GM18907 (cell line): ENCODE results near the gene METTL27.
"Not testable (repeated sequence)": the region's sequence is repeated elsewhere in the genome, so short reads cannot be mapped to it uniquely, and the experiment has no call there.

Experiments used
- ATAC-seq: cut with Tn5 transposase; IDR thresholded peaks from one replicate; pipeline ENCODE4 v1.9.1; 2021; ENCODE audit warnings: mild to moderate bottlenecking, moderate library complexity; ENCODE audit not compliant: unreplicated experiment

Gene METTL27

GRCh38 chr7:73842067-73842976 lies at the start of gene METTL27:
TSS of gene METTL27 (minus strand) at chr7:73842516. CDS start at chr7:73842140, 376 bp downstream.
- peak; percentile 94 for ATAC-seq

GRCh38 chr7:73891178-73891885 lies 49.0 kb upstream of the METTL27 start:
- ATAC-seq: no peak

GRCh38 chr7:73890555-73891147 lies 48.3 kb upstream of the METTL27 start:
- no peak for ATAC-seq

- ATAC-seq: no peak
Observed at GRCh38 chr7:73888959-73889358, 46.6 kb upstream of the METTL27 start.

GRCh38 chr7:73887762-73888161 lies 45.4 kb upstream of the METTL27 start:
- no peak for ATAC-seq

- no peak for ATAC-seq
Observed at GRCh38 chr7:73885975-73886798, 43.9 kb upstream of the METTL27 start.

- ATAC-seq: no peak
Observed at GRCh38 chr7:73885433-73885974, 43.2 kb upstream of the METTL27 start.

- ATAC-seq: not testable (repeated sequence)
Observed at GRCh38 chr7:73884867-73885422, 42.6 kb upstream of the METTL27 start.

GRCh38 chr7:73882047-73882402 lies 39.7 kb upstream of the METTL27 start:
- ATAC-seq: no peak

GRCh38 chr7:73881352-73882046 lies 39.2 kb upstream of the METTL27 start:
- no peak for ATAC-seq

GRCh38 chr7:73880755-73881328 lies 38.5 kb upstream of the METTL27 start:
- no peak for ATAC-seq

GRCh38 chr7:73879977-73880681 lies 37.8 kb upstream of the METTL27 start:
- ATAC-seq: no peak

GRCh38 chr7:73876973-73877372 lies 34.7 kb upstream of the METTL27 start:
- ATAC-seq: no peak

GRCh38 chr7:73876361-73876760 lies 34.0 kb upstream of the METTL27 start:
- ATAC-seq: no peak

GRCh38 chr7:73872056-73872908 lies 30.0 kb upstream of the METTL27 start:
- ATAC-seq: no peak

- no peak for ATAC-seq
Observed at GRCh38 chr7:73871163-73872011, 29.1 kb upstream of the METTL27 start.

GRCh38 chr7:73870041-73870492 lies 27.8 kb upstream of the METTL27 start:
- ATAC-seq: no peak
